Measurements from ENCODE around the gene TPST1. TPM values are rescaled to one million over a fixed set of nuclear protein-coding genes. Genes with fewer than 3 reads are reported as not detected.

Gene TPST1
- total RNA-seq, 1 donor from 2014 or later = 6.5 TPM

DNA sequence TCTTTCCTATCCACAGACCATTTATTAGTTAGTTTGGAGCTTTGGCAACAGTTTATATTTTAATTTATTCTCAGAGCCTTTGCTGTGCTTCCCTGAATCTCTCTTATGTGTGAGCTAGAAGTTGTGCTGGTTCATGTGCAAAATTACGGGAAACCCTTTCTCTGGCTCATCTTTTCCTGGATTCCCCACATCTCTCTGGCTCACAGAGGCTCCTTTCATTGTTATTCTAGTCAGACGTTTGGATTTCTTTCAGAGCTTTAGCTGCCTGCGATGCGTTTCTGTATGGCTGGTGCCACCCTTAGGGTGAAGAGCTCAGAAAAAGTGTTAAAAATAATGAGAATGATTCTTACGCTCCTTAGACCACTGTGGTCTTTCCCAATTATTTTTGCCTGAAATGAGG lies 53.3 kb downstream of the TPST1 start:
- H3K4me1 Mint-ChIP-seq = peaks cover 4% of the 10 kb centered on the region
- TF ChIP-seq, protein P1, sequence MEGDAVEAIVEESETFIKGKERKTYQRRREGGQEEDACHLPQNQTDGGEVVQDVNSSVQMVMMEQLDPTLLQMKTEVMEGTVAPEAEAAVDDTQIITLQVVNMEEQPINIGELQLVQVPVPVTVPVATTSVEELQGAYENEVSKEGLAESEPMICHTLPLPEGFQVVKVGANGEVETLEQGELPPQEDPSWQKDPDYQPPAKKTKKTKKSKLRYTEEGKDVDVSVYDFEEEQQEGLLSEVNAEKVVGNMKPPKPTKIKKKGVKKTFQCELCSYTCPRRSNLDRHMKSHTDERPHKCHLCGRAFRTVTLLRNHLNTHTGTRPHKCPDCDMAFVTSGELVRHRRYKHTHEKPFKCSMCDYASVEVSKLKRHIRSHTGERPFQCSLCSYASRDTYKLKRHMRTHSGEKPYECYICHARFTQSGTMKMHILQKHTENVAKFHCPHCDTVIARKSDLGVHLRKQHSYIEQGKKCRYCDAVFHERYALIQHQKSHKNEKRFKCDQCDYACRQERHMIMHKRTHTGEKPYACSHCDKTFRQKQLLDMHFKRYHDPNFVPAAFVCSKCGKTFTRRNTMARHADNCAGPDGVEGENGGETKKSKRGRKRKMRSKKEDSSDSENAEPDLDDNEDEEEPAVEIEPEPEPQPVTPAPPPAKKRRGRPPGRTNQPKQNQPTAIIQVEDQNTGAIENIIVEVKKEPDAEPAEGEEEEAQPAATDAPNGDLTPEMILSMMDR (IDR thresholded peaks at IDR 0.05) = no peak
- CTCF ChIA-PET = no interaction called here

DNA sequence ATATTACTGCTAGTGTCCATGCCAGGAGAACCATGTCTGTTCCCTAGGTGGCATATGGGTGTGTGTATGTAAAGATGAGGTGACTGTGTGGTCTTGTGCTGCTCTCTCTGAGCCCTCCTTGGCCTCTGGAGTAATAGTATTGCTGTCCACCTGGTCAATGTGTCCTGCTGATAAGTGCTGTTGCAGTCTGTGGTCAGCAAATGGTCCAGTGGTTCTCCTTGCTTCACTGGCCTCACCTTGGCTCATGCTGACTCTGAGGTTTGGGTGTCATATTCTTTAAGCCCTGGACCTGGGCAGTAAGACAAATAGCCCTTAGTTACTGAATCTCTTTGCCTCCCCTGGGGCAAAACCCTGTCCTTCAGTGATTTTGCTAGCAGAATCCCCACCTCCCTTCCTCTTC lies 56.8 kb downstream of the TPST1 start:
- POLR2A ChIA-PET = no interaction called here
- TF ChIP-seq, protein P1 (IDR thresholded peaks at IDR 0.05) = no peak
- intact Hi-C loops (cut with micrococcal nuclease) = no loop called here
- Mint-ChIP-seq H3K27me3 (peaks cover 2% of the 10 kb centered on the region), H3K36me3 (ENCODE audit: low read depth) (peaks cover 19% of the 10 kb centered on the region), H3K9me3 (peaks cover 24% of the 10 kb centered on the region), H3K4me1 (peaks cover 2% of the 10 kb centered on the region), H3K4me3 (no peak overlapping the region), H3K27ac (no peak overlapping the region)
- CTCF ChIA-PET = no interaction called here
- DNase-seq = no peak
- ATAC-seq (ENCODE audit: low read depth) = no peak

More for the DNA sequence above, 53.3 kb downstream of the TPST1 start:
- Mint-ChIP-seq H3K27ac (no peak overlapping the region), H3K27me3 (peaks cover 2% of the 10 kb centered on the region), H3K36me3 (ENCODE audit: low read depth) (peaks cover 1% of the 10 kb centered on the region), H3K9me3 (peaks cover under 1% of the 10 kb centered on the region), H3K4me3 (no peak overlapping the region)
- POLR2A ChIA-PET = no interaction called here
- intact Hi-C loops (cut with micrococcal nuclease) = no loop called here
- no peak for DNase-seq
- ATAC-seq (ENCODE audit: low read depth) = no peak

DNA sequence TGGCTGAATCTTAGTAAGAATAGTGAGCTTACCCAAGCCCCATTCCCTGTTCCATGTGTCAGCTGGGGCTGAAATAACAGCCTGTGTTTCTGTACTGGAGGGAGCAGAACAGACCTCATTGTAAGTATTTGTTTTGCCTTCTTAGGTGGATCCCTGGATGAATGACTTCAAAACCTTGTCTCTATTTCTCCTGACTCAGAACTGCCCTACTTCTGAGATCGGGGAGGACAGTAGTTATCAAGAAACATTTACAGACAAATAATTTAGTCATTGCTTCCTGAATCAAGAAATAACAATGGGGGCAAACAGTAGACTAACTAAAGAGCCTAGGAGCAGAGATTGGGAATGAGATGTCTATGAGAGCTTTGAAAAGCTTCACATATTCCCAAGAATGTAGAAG lies 58.8 kb downstream of the TPST1 start:
- ChIA-PET POLR2A (interaction anchor here (0.5 kb wide), 1 partner anchor 18 kb away, joined by 17 read pairs; no protein-coding TSS in a partner anchor), CTCF (no interaction called here)
- no peak overlapping the region for H3K4me3 Mint-ChIP-seq
- H3K27me3 Mint-ChIP-seq = peaks cover under 1% of the 10 kb centered on the region
- ATAC-seq (ENCODE audit: low read depth) (no peak), DNase-seq (no peak)
- no peaks in the 10 kb centered on the region for H3K4me1 Mint-ChIP-seq
- TF ChIP-seq, protein P1 (IDR thresholded peaks at IDR 0.05) = no peak
- H3K36me3 Mint-ChIP-seq (ENCODE audit: low read depth) = peaks cover 22% of the 10 kb centered on the region
- H3K9me3 Mint-ChIP-seq = peaks cover 24% of the 10 kb centered on the region
- no peak overlapping the region for H3K27ac Mint-ChIP-seq
- intact Hi-C loops (cut with micrococcal nuclease) = no loop called here

DNA sequence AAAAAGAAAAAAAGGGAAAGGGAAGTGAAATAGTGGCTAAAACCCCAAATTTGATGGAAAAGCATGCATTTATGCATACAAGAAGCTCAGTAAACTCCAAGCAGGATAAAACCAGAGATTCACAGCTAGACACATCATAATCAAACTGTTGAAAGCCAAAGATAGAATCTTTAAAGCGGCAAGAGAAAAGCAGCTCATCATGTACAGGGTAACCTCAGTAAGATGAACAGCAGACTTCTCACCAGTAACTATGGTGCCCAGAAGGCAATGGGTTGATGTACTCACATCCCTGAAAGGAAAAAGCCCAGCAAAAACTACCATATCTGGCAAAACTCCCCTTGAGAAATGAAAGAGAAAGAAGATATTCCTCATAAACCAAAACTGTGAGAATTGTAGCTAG lies 60.4 kb downstream of the TPST1 start:
- H3K9me3 Mint-ChIP-seq = peaks cover 24% of the 10 kb centered on the region
- no peak for ATAC-seq (ENCODE audit: low read depth)
- H3K27ac Mint-ChIP-seq = no peak overlapping the region
- TF ChIP-seq, protein P1 (IDR thresholded peaks at IDR 0.05) = no peak
- POLR2A ChIA-PET = no interaction called here
- H3K4me1 Mint-ChIP-seq = no peaks in the 10 kb centered on the region
- intact Hi-C loops (cut with micrococcal nuclease) = no loop called here
- DNase-seq = no peak
- peaks cover 22% of the 10 kb centered on the region for H3K36me3 Mint-ChIP-seq (ENCODE audit: low read depth)
- CTCF ChIA-PET = no interaction called here
- no peaks in the 10 kb centered on the region for H3K27me3 Mint-ChIP-seq
- H3K4me3 Mint-ChIP-seq = no peak overlapping the region

DNA sequence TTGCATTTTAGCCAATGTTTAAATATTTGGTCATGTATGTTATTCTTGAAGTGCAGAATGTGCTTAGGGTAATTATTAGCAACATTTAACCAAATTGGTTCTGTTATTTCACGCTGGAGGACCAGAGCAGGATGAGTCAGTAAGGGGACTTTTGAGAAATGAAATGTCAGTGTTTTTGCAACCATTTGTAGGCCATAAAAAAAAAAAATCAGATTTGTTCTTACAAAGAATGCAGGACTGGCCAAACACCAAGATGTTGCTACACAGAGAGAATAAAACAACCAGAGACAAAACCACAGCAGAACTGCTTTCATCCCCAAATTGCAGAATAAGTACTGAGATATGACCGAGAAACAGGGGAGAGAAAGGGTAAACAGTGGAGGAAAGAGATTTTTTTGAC lies 62.1 kb downstream of the TPST1 start:
- Mint-ChIP-seq H3K4me3 (no peak overlapping the region), H3K36me3 (ENCODE audit: low read depth) (peaks cover 31% of the 10 kb centered on the region), H3K4me1 (no peaks in the 10 kb centered on the region), H3K9me3 (peaks cover 27% of the 10 kb centered on the region), H3K27ac (no peak overlapping the region), H3K27me3 (no peaks in the 10 kb centered on the region)
- intact Hi-C loops (cut with micrococcal nuclease) = no loop called here
- DNase-seq (no peak), ATAC-seq (ENCODE audit: low read depth) (no peak)
- TF ChIP-seq, protein P1 (IDR thresholded peaks at IDR 0.05) = no peak
- ChIA-PET CTCF (no interaction called here), POLR2A (no interaction called here)

All from activated B cell treated with CpG ODN at 0.5 μM for 24 hours (primary cell).